ENCODE data around the gene ENHO.
"Not testable (repeated sequence)": the region's sequence is repeated elsewhere in the genome, so short reads cannot be mapped to it uniquely, and the experiment has no call there.

ENHO gene

GRCh38 chr9:34555500-34555899 is 32.7 kb upstream of the ENHO start:
- no peak for DNase-seq (ENCODE audit: low read depth in 2 of 2)

- no peak for DNase-seq (ENCODE audit: low read depth in 2 of 2)
Measured at GRCh38 chr9:34555002-34555348, 32.2 kb upstream of the ENHO start.

- DNase-seq (ENCODE audit: low read depth in 2 of 2): no peak
Measured at GRCh38 chr9:34554211-34555001, 31.6 kb upstream of the ENHO start.

- DNase-seq (ENCODE audit: low read depth in 2 of 2): no peak
Measured at GRCh38 chr9:34553511-34554021, 30.8 kb upstream of the ENHO start.

- DNase-seq (ENCODE audit: low read depth in 2 of 2): no peak
Measured at GRCh38 chr9:34552986-34553385, 30.2 kb upstream of the ENHO start.

- DNase-seq (ENCODE audit: low read depth in 2 of 2): no peak
Measured at GRCh38 chr9:34552606-34552981, 29.8 kb upstream of the ENHO start.

- no peak for DNase-seq (ENCODE audit: low read depth in 2 of 2)
Measured at GRCh38 chr9:34551751-34552605, 29.2 kb upstream of the ENHO start.

- DNase-seq (ENCODE audit: low read depth in 2 of 2): no peak
Measured at GRCh38 chr9:34550681-34551270, 28.0 kb upstream of the ENHO start.

GRCh38 chr9:34550016-34550680 is 27.4 kb upstream of the ENHO start:
- DNase-seq (ENCODE audit: low read depth in 2 of 2): no peak

- DNase-seq (ENCODE audit: low read depth in 2 of 2): no peak
Measured at GRCh38 chr9:34549407-34549732, 26.6 kb upstream of the ENHO start.

- peak in 1 of 2 donors; percentile 29 for DNase-seq (ENCODE audit: low read depth in 2 of 2)
Measured at GRCh38 chr9:34547960-34548611, 25.3 kb upstream of the ENHO start.

GRCh38 chr9:34546834-34547827 is 24.3 kb upstream of the ENHO start:
- DNase-seq (ENCODE audit: low read depth in 2 of 2): peak in 1 of 2 donors; percentile 30

GRCh38 chr9:34546102-34546833 is 23.5 kb upstream of the ENHO start:
- no peak for DNase-seq (ENCODE audit: low read depth in 2 of 2)

- no peak for DNase-seq (ENCODE audit: low read depth in 2 of 2)
Measured at GRCh38 chr9:34545497-34545896, 22.7 kb upstream of the ENHO start.

- no peak for DNase-seq (ENCODE audit: low read depth in 2 of 2)
Measured at GRCh38 chr9:34544035-34544434, 21.2 kb upstream of the ENHO start.

GRCh38 chr9:34541540-34541939 is 18.8 kb upstream of the ENHO start:
- DNase-seq (ENCODE audit: low read depth in 2 of 2): no peak

- no peak for DNase-seq (ENCODE audit: low read depth in 2 of 2)
Measured at GRCh38 chr9:34540827-34541226, 18.0 kb upstream of the ENHO start.

GRCh38 chr9:34536685-34537084 is 13.9 kb upstream of the ENHO start:
- DNase-seq (ENCODE audit: low read depth in 2 of 2): no peak

- DNase-seq (ENCODE audit: low read depth in 2 of 2): not testable (repeated sequence)
Measured at GRCh38 chr9:34532041-34532440, 9.3 kb upstream of the ENHO start.

GRCh38 chr9:34526026-34526425 is 3.2 kb upstream of the ENHO start:
- no peak for DNase-seq (ENCODE audit: low read depth in 2 of 2)

All from stimulated activated CD4-positive, alpha-beta T cell treated with anti-CD3 and anti-CD28 coated beads, Interleukin-1b, Interleukin-23, amount 100 ng/mL, for 4 hours (primary cell).